BJ (cell line): ENCODE results near the gene OR4D1. TPM values are rescaled to one million over a fixed set of nuclear protein-coding genes. Genes with fewer than 3 reads are reported as not detected.

Experiments
- CTCF ChIA-PET: fragments of 350-600 bp; formaldehyde crosslinking; extraction: SDS; loops from one replicate; lab custom pipeline; 2021; ENCODE audit warnings: antibody characterized with exemption, inconsistent platforms; lab: Yijun Ruan, JAX
- POLR2A ChIA-PET: fragments of 300-600 bp; sonication (Branson Sonifier 250); formaldehyde crosslinking; extraction: SDS; loops from one replicate; lab custom pipeline; 2021; ENCODE audit warnings: antibody characterized with exemption; lab: Charles Lee
- DNase-seq: peaks from one replicate; pipeline ENCODE4 v3.0.0-alpha.2; 2011; ENCODE audit warnings: low read depth
- H3K27me3 ChIP-seq: 2 replicates; pipeline ENCODE4 v1.6.0; 2011; ENCODE audit warnings: low read length; ENCODE audit not compliant: control insufficient read depth, insufficient read depth
- H3K36me3 ChIP-seq: 2 replicates; pipeline ENCODE4 v1.5.1; 2011; ENCODE audit warnings: low read length; ENCODE audit not compliant: control insufficient read depth, insufficient read depth
- H3K4me3 ChIP-seq: 2 replicates; pipeline ENCODE4 v1.5.1; 2011; ENCODE audit warnings: low read depth, mild to moderate bottlenecking, control low read depth, low read length
- CTCF ChIP-seq: IDR thresholded peaks from 2 replicates; pipeline ENCODE4 v1.5.1; 2011; ENCODE audit warnings: low read depth, mild to moderate bottlenecking, control low read depth, inconsistent platforms, low read length, moderate library complexity; ENCODE audit not compliant: insufficient read depth
- polyA plus RNA-seq: library from polyadenylated mRNA; depleted of rRNA; stranded (reverse); fragments of >200 nt; gene quantifications from 2 replicates; pipeline ENCODE4 v1.2.3, GENCODE V29; 2011

Gene OR4D1
- polyA plus RNA-seq, 1 experiment: not detected

DNA sequence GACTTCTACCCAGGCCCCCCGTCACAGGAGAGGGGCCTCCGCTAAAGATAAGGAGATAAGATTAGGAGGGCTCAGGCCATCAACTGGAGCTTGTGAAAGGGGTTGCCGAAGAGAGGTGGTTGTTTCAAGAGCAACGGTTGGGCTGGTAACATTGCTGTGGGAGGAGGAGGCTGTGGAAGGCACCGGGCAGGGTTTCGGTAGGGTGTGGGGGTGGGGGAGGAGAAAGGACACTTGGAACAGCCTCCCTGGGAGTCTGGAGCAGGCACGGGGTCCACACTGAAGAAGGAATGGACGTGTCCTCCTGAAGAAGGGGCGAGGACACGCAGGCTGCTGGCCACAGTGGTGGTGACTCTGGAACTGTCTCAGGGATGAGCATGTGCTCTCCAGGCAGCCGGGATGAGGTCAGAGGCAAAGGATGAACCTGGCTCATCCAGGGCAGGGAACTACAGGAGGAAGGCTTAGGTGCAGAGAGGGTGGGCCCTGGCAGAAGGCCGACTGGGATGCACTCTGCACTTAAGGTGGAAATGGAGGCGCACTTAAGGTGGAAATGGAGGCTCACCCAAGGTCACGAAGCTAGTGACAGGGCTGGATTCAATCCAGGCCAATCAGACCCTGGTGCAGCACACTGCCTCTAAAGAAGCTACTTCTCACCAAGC lies 43.2 kb downstream of the OR4D1 start:
- DNase-seq: no peak
- ChIA-PET CTCF (interaction anchor here (2.5 kb wide), 1 partner anchor 9 kb away, joined by 19 read pairs; no protein-coding TSS in a partner anchor), POLR2A (no interaction called here)
- Histone ChIP-seq H3K4me3 (no peak overlapping the region), H3K27me3 (peaks cover 4% of the 10 kb centered on the region; the same call in 1 of the 2 replicates), H3K36me3 (no peaks in the 10 kb centered on the region)
- TF ChIP-seq CTCF: no peak

GRCh38 chr17:58192612-58193011 lies 44.4 kb downstream of the OR4D1 start, which contains the start of gene EPX:
EPX (plus strand) TSS chr17:58192726; CDS start chr17:58192847, 121 bp downstream.
- DNase-seq: no peak
- Histone ChIP-seq H3K36me3 (no peaks in the 10 kb centered on the region), H3K27me3 (peaks cover 2% of the 10 kb centered on the region; the same call in 1 of the 2 replicates), H3K4me3 (no peak within 1 kb of the TSS)
- TF ChIP-seq CTCF: no peak
- ChIA-PET CTCF (no interaction called here), POLR2A (no interaction called here)

DNA sequence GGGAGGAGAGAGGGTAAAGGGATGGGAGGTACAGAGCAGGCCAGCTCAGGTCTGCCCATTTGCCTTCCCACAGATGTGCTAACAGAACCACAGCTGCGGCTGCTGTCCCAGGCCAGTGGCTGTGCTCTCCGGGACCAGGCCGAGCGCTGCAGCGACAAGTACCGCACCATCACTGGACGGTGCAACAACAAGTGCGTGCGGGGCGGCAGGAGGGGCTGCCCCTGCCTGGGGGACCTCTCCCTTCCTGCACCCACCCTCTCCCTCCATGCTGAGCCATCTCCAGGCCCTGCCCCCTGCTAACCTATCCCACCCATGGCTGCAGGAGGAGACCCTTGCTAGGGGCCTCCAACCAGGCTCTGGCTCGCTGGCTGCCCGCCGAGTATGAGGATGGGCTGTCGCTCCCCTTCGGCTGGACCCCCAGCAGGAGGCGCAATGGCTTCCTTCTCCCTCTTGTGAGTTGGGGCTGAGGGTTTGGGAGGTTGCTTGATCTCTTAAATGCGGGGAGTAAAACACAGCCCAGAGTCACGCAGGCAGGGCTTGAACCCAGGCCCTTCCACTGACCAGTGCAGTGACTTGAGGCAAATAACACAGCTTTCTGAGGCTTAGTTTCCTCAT lies 45.6 kb downstream of the OR4D1 start:
- peaks cover 3% of the 10 kb centered on the region for H3K27me3 ChIP-seq
- no peak overlapping the region for H3K4me3 ChIP-seq
- POLR2A ChIA-PET: no interaction called here
- H3K36me3 ChIP-seq: no peaks in the 10 kb centered on the region
- TF ChIP-seq CTCF: no peak
- no peak for DNase-seq
- CTCF ChIA-PET: interaction anchor here (1.6 kb wide), 1 partner anchor 25 kb away, joined by 5 read pairs; the partner anchor contains the start of gene MKS1

GRCh38 chr17:58195518-58196123 lies 47.4 kb downstream of the OR4D1 start:
- Histone ChIP-seq H3K4me3 (no peak overlapping the region), H3K27me3 (peaks cover 3% of the 10 kb centered on the region), H3K36me3 (no peaks in the 10 kb centered on the region)
- POLR2A ChIA-PET: no interaction called here
- CTCF ChIA-PET: no interaction called here
- DNase-seq: no peak
- no peak for TF ChIP-seq CTCF

- ChIA-PET CTCF (no interaction called here), POLR2A (no interaction called here)
- Histone ChIP-seq H3K4me3 (no peak overlapping the region), H3K36me3 (no peaks in the 10 kb centered on the region), H3K27me3 (peaks cover 3% of the 10 kb centered on the region)
- no peak for DNase-seq
- TF ChIP-seq CTCF: no peak
These were observed 48.4 kb downstream of the OR4D1 start for GRCh38 chr17:58196610-58197009.
